IMR-90 (cell line): ENCODE results near the gene LGI4. TPM values are rescaled to one million over a fixed set of nuclear protein-coding genes. Genes with fewer than 3 reads are reported as not detected.

Experiments used
- ATAC-seq: fragments of 200-7000 bp; cut with Tn5 transposase; 2 replicates; pipeline ENCODE4 v1.9.1; 2020; ENCODE audit warnings: low read depth, mild to moderate bottlenecking, moderate library complexity
- BruUV-seq: library from RNA; stranded (reverse); fragments of 400-500 nt; replicated peaks from 2 replicates; lab custom pipeline; 2021; lab: Mats Ljungman, UMichigan
- CTCF ChIA-PET: fragments of 300-600 bp; formaldehyde crosslinking; extraction: SDS; loops from one replicate; lab custom pipeline; 2021; ENCODE audit warnings: antibody characterized with exemption; lab: Yijun Ruan, JAX
- POLR2A ChIA-PET: fragments of 300-600 bp; sonication (Branson Sonifier 250); formaldehyde crosslinking; loops from one replicate; lab custom pipeline; 2022; ENCODE audit warnings: antibody characterized with exemption; ENCODE audit not compliant: unreplicated experiment; lab: Charles Lee
- DNase-seq: peaks from one replicate; pipeline ENCODE4 v3.0.0; 2013
- H2AFZ ChIP-seq: replicated peaks from 2 replicates; pipeline ENCODE3; 2013; ENCODE audit warnings: low read length, mild to moderate bottlenecking; ENCODE audit not compliant: poor library complexity
- H2AK5ac ChIP-seq: 2 replicates; pipeline ENCODE4 v1.6.1; 2013; ENCODE audit warnings: low read depth, low read length, inconsistent platforms
- H2AK9ac ChIP-seq: replicated peaks from 2 replicates; pipeline ENCODE3; 2013; ENCODE audit warnings: mild to moderate bottlenecking, low read depth, low read length, moderate library complexity; ENCODE audit not compliant: poor library complexity
- H2BK120ac ChIP-seq: 2 replicates; pipeline ENCODE4 v1.6.1; 2013; ENCODE audit warnings: low read depth, low read length, inconsistent platforms
- H2BK15ac ChIP-seq: 3 replicates; pipeline ENCODE4 v1.6.1; 2013; ENCODE audit warnings: low read depth, low read length, inconsistent platforms
- H2BK20ac ChIP-seq: 2 replicates; pipeline ENCODE4 v1.6.1; 2013; ENCODE audit warnings: low read depth, mild to moderate bottlenecking, inconsistent platforms, low read length, moderate library complexity
- H2BK5ac ChIP-seq: 2 replicates; pipeline ENCODE4 v1.6.1; 2013; ENCODE audit warnings: mild to moderate bottlenecking, low read depth, low read length, inconsistent platforms; ENCODE audit not compliant: poor library complexity, severe bottlenecking
- H3K14ac ChIP-seq: replicated peaks from 2 replicates; pipeline ENCODE4 v1.6.1; 2013; ENCODE audit warnings: low read depth, low read length, inconsistent platforms
- H3K18ac ChIP-seq: 2 replicates; pipeline ENCODE4 v1.6.1; 2013; ENCODE audit warnings: low read depth, low read length, control low read depth
- H3K23ac ChIP-seq: 2 replicates; pipeline ENCODE4 v1.6.1; 2013; ENCODE audit warnings: low read depth, low read length, inconsistent platforms
- H3K27ac ChIP-seq: 2 replicates; pipeline ENCODE4 v1.5.1; 2013; ENCODE audit warnings: mild to moderate bottlenecking, control low read depth, low read length; ENCODE audit not compliant: insufficient read depth
- H3K27me3 ChIP-seq: 2 replicates; pipeline ENCODE4 v1.6.1; 2013; ENCODE audit warnings: low read length; ENCODE audit not compliant: control insufficient read depth, insufficient read depth
- H3K36me3 ChIP-seq: 2 replicates; pipeline ENCODE4 v1.6.1; 2013; ENCODE audit warnings: low read length, mixed read lengths; ENCODE audit not compliant: control insufficient read depth, insufficient read depth
- H3K4ac ChIP-seq: 2 replicates; pipeline ENCODE4 v1.6.1; 2013; ENCODE audit warnings: low read depth, low read length, inconsistent platforms
- H3K4me1 ChIP-seq: 2 replicates; pipeline ENCODE4 v1.6.1; 2013; ENCODE audit warnings: low read length, mixed read lengths; ENCODE audit not compliant: control insufficient read depth, insufficient read depth
- H3K4me2 ChIP-seq: 2 replicates; pipeline ENCODE4 v1.6.1; 2013; ENCODE audit warnings: low read depth, mild to moderate bottlenecking, control low read depth, low read length, moderate library complexity
- H3K4me3 ChIP-seq: 2 replicates; pipeline ENCODE4 v1.5.1; 2013; ENCODE audit warnings: low read depth, mild to moderate bottlenecking, control low read depth, low read length, moderate library complexity; ENCODE audit not compliant: insufficient read depth
- H3K56ac ChIP-seq: 2 replicates; pipeline ENCODE4 v1.6.1; 2013; ENCODE audit warnings: low read length, inconsistent platforms; ENCODE audit not compliant: insufficient read depth; ENCODE audit errors: extremely low read depth
- H3K79me1 ChIP-seq, 2 experiments: 2 replicates each; pipeline ENCODE4 v1.6.1; 2013; ENCODE audit warnings: low read length in 2 of 2, inconsistent platforms in 1 of 2, low read depth in 1 of 2
- H3K9ac ChIP-seq: 2 replicates; pipeline ENCODE4 v1.6.1; 2013; ENCODE audit warnings: low read depth, low read length, control low read depth
- H3K9me1 ChIP-seq: 2 replicates; pipeline ENCODE4 v1.6.1; 2013; ENCODE audit warnings: low read length, inconsistent platforms; ENCODE audit not compliant: insufficient read depth
- H3K9me3 ChIP-seq: 2 replicates; pipeline ENCODE4 v1.6.1; 2013; ENCODE audit warnings: low read length; ENCODE audit not compliant: control insufficient read depth, insufficient read depth
- H4K20me1 ChIP-seq: 2 replicates; pipeline ENCODE4 v1.6.1; 2013; ENCODE audit warnings: low read length, inconsistent platforms; ENCODE audit not compliant: insufficient read depth
- H4K5ac ChIP-seq: 2 replicates; pipeline ENCODE4 v1.6.1; 2013; ENCODE audit warnings: mild to moderate bottlenecking, low read depth, low read length, control low read depth
- H4K8ac ChIP-seq, 2 experiments: 2 replicates each; pipeline ENCODE4 v1.6.1; 2013; ENCODE audit warnings: low read depth in 2 of 2, low read length in 2 of 2, control low read depth in 1 of 2, inconsistent platforms in 1 of 2
- H4K91ac ChIP-seq: 2 replicates; pipeline ENCODE4 v1.6.1; 2013; ENCODE audit warnings: low read depth, low read length, inconsistent platforms; ENCODE audit not compliant: insufficient read depth
- CHD1 ChIP-seq: IDR thresholded peaks from 2 replicates; pipeline ENCODE4 v1.6.1; 2012; ENCODE audit warnings: low read depth, low read length, improper control_type of control experiment
- ELK1 ChIP-seq: fragments of 150-350 bp; IDR thresholded peaks from 2 replicates; pipeline ENCODE4 v1.6.1; 2016; ENCODE audit warnings: low read depth, mild to moderate bottlenecking, low read length, moderate library complexity, borderline replicate concordance
- FOS ChIP-seq: fragments of 150-350 bp; IDR thresholded peaks from 2 replicates; pipeline ENCODE4 v1.6.1; 2016; ENCODE audit warnings: low read depth, low read length
- MAFK ChIP-seq: IDR thresholded peaks from 2 replicates; pipeline ENCODE4 v1.6.1; 2012; ENCODE audit warnings: low read depth, low read length, improper control_type of control experiment
- MXI1 ChIP-seq: IDR thresholded peaks from 2 replicates; pipeline ENCODE4 v1.6.1; 2012; ENCODE audit warnings: low read depth, mild to moderate bottlenecking, low read length, moderate library complexity, borderline replicate concordance
- NFE2L2 ChIP-seq: fragments of 150-350 bp; IDR thresholded peaks from 2 replicates; pipeline ENCODE4 v1.6.1; 2016; ENCODE audit warnings: low read depth, mild to moderate bottlenecking, low read length
- POLR2A ChIP-seq: IDR thresholded peaks from 2 replicates; pipeline ENCODE4 v1.6.1; 2012; ENCODE audit warnings: mild to moderate bottlenecking, low read depth, low read length
- RAD21 ChIP-seq: IDR thresholded peaks from 2 replicates; pipeline ENCODE4 v1.6.1; 2012; ENCODE audit warnings: low read length, improper control_type of control experiment
- RFX5 ChIP-seq: IDR thresholded peaks from 2 replicates; pipeline ENCODE4 v1.8.0; 2012; ENCODE audit warnings: low read depth, mild to moderate bottlenecking, low read length, moderate library complexity
- WGBS, 2 experiments: methylation state at CpG; one replicate each; pipeline versions ENCODE4 v1.1.5 to v1.1.7; 2013; ENCODE audit warnings: missing lambda C conversion rate in 2 of 2; ENCODE audit not compliant: insufficient read length in 1 of 2; ENCODE audit errors: extremely low coverage in 2 of 2; 5-methylcytosine and 5-hydroxymethylcytosine counted together
- dilution Hi-C: fragments of 300-500 bp; cut with HindIII; formaldehyde crosslinking; loops from one replicate; pipeline ENCODE4 v1.14.3; 2018; ENCODE audit warnings: low sequenced_read_pairs; ENCODE audit not compliant: unreplicated experiment
- in situ Hi-C: fragments of 300-500 bp; cut with MboI; formaldehyde crosslinking; loops from 3 replicates; pipeline ENCODE4 v1.14.3; 2019; ENCODE audit warnings: low sequenced_read_pairs, inconsistent platforms, mixed read lengths
- intact Hi-C: fragments of 100-400 bp; cut with micrococcal nuclease; formaldehyde crosslinking; loops from 2 replicates; pipeline ENCODE4 v1.10.0; 2022
- polyA plus RNA-seq, 3 experiments: library from polyadenylated mRNA; depleted of rRNA; stranded (reverse); fragments of >200 nt; gene quantifications; 2 replicates each; pipeline ENCODE4 v1.2.3, GENCODE V29; 2012; ENCODE audit warnings: low replicate concordance in 1 of 3
- total RNA-seq: library from RNA; depleted of rRNA; stranded (reverse); fragments of >200 nt; gene quantifications from 2 replicates; pipeline ENCODE4 v1.2.3, GENCODE V29; 2012

Gene LGI4
- total and polyA plus RNA-seq, 2 of the 4 experiments (the other 2 are of a cell fraction): 0.10 TPM; not detected in 1

- no peak overlapping the region for H3K23ac ChIP-seq
- ATAC-seq (no peak), DNase-seq (no peak)
- H2BK20ac ChIP-seq: no peak overlapping the region
- H3K9ac ChIP-seq: no peak overlapping the region
- BruUV-seq: no TSS peak
- WGBS, 2 experiments: 100% methylated on average over 2 of the region's 9 CpGs; no CpG with 5 or more reads in 1 of the 2 experiments
- H3K9me1 ChIP-seq: no peaks in the 10 kb centered on the region
- H4K20me1 ChIP-seq: no peaks in the 10 kb centered on the region
- no peaks in the 10 kb centered on the region; the same call in 1 of the 2 replicates for H3K27me3 ChIP-seq
- H3K9me3 ChIP-seq: peaks cover 5% of the 10 kb centered on the region; the same call in 1 of the 2 replicates
- H3K4me2 ChIP-seq: no peak overlapping the region
- H3K36me3 ChIP-seq: no peaks in the 10 kb centered on the region
- no peak overlapping the region for H2AFZ ChIP-seq
- no peaks in the 10 kb centered on the region for H3K79me1 ChIP-seq
- H3K4me1 ChIP-seq: no peaks in the 10 kb centered on the region
- in situ Hi-C loops: no loop called here
- no peak overlapping the region for H3K4ac ChIP-seq
- H2BK5ac ChIP-seq: no peak overlapping the region
- no peak overlapping the region for H4K8ac ChIP-seq
- no peak overlapping the region for H2AK5ac ChIP-seq
- intact Hi-C loops: no loop called here
- no peak overlapping the region for H4K91ac ChIP-seq
- no peak overlapping the region for H2AK9ac ChIP-seq
- no peak overlapping the region for H2BK120ac ChIP-seq
- no peak overlapping the region for H2BK15ac ChIP-seq
- H4K5ac ChIP-seq: no peak overlapping the region
- H3K18ac ChIP-seq: no peak overlapping the region
- CTCF ChIA-PET: no interaction called here
- H3K4me3 ChIP-seq: no peak overlapping the region
- TF ChIP-seq FOS (no peak), RFX5 (no peak), POLR2A (no peak), MAFK (no peak), NFE2L2 (no peak), CHD1 (no peak), MXI1 (no peak), RAD21 (no peak), ELK1 (no peak)
- H3K56ac ChIP-seq: no peak overlapping the region
- POLR2A ChIA-PET: no interaction called here
- dilution Hi-C loops: no loop called here
- H3K14ac ChIP-seq: no peak overlapping the region
- no peak overlapping the region for H3K27ac ChIP-seq
These were observed 28.6 kb downstream of the LGI4 start for GRCh38 chr19:35106291-35106583.
